Ishikawa (cell line): Measurements from ENCODE around the gene HSPH1.

Experiments used
- CEBPB ChIP-seq: IDR thresholded peaks from 2 replicates; pipeline ENCODE4 v1.6.1; 2012
- CREB1 ChIP-seq: IDR thresholded peaks from 2 replicates; pipeline ENCODE4 v1.6.1; 2012; ENCODE audit warnings: low read depth
- EGR1 ChIP-seq: IDR thresholded peaks from 2 replicates; pipeline ENCODE4 v1.6.1; 2012
- EP300 ChIP-seq: IDR thresholded peaks from 2 replicates; pipeline ENCODE4 v1.6.1; 2012; ENCODE audit warnings: borderline replicate concordance
- YY1 ChIP-seq: IDR thresholded peaks from 2 replicates; pipeline ENCODE4 v1.6.1; 2012; ENCODE audit warnings: low read depth
- TF ChIP-seq, protein P1 (sequence below): IDR thresholded peaks from 2 replicates; pipeline ENCODE4 v1.6.1; 2012; ENCODE audit warnings: low read depth, mild to moderate bottlenecking

DNA sequence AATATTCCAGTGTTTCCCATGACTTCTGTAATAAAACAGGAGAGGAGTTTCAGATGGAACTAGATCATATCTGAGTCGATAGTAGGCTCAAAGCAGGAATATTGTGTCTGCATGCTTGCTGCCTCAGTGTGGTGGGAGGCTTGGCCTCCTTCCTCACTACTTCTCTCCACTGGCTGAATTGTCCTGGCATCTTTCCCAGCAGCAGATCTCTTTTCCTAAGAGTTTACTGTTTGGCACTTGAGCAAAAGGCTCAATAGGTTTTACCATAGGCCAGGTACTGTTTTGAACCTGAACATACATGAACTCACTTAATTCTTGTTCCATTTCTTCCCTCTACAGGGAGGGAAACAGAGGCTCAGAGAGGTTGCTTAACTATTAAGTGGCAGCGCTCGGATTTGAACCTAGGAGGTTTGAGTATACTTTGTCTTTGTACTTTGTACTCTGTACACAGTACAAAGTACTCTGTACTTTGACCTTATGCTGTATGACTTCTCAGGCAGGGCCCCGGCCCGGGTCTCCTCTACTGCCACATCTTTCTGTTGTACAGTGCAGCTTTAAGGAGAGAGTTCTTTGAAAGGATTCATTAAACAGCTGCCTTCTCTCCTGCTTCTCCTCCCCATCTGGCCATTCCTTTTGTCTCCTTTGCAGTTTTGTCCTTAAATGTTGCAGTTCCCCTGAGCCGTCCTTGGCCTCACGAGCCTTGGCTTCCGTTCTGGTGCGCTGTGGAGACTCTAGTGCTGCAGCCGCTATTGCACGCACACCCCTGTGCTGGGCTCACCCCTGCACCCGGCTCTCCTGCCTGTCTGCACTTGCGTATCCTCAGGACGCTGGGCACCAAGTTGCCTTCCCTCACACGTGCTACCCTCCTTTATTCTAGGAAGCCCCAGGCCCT lies 46.2 kb upstream of the HSPH1 start:
- TF ChIP-seq YY1 (no peak), CEBPB (no peak), EP300 (no peak), CREB1 (no peak), EGR1 (no peak)
- TF ChIP-seq, protein P1, sequence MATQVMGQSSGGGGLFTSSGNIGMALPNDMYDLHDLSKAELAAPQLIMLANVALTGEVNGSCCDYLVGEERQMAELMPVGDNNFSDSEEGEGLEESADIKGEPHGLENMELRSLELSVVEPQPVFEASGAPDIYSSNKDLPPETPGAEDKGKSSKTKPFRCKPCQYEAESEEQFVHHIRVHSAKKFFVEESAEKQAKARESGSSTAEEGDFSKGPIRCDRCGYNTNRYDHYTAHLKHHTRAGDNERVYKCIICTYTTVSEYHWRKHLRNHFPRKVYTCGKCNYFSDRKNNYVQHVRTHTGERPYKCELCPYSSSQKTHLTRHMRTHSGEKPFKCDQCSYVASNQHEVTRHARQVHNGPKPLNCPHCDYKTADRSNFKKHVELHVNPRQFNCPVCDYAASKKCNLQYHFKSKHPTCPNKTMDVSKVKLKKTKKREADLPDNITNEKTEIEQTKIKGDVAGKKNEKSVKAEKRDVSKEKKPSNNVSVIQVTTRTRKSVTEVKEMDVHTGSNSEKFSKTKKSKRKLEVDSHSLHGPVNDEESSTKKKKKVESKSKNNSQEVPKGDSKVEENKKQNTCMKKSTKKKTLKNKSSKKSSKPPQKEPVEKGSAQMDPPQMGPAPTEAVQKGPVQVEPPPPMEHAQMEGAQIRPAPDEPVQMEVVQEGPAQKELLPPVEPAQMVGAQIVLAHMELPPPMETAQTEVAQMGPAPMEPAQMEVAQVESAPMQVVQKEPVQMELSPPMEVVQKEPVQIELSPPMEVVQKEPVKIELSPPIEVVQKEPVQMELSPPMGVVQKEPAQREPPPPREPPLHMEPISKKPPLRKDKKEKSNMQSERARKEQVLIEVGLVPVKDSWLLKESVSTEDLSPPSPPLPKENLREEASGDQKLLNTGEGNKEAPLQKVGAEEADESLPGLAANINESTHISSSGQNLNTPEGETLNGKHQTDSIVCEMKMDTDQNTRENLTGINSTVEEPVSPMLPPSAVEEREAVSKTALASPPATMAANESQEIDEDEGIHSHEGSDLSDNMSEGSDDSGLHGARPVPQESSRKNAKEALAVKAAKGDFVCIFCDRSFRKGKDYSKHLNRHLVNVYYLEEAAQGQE: no peak
